ENCODE results near the gene SYTL3.
"Not testable (repeated sequence)": the region's sequence is repeated elsewhere in the genome, so short reads cannot be mapped to it uniquely, and the experiment has no call there.

Gene SYTL3

DNA sequence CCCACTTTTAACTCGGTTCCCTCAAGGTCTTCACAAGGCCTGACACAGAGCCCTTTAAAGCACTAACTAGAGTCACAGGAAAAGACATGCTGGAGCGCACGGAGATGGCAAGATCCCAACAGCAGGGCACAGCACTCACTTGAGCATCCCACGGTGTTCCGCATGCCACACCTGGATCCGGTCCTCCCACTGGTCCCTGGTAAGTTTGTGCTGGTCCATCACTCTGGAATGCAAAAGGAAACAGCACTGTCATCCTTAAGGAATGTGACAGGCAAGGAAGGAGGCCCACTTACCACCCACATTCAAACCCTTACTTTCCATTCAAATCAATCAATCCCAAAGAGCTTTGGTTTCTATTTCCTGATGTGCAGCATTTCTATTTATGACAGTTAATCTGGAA, 134.7 kb downstream of the SYTL3 start:
- TF ChIP-seq, protein P1, sequence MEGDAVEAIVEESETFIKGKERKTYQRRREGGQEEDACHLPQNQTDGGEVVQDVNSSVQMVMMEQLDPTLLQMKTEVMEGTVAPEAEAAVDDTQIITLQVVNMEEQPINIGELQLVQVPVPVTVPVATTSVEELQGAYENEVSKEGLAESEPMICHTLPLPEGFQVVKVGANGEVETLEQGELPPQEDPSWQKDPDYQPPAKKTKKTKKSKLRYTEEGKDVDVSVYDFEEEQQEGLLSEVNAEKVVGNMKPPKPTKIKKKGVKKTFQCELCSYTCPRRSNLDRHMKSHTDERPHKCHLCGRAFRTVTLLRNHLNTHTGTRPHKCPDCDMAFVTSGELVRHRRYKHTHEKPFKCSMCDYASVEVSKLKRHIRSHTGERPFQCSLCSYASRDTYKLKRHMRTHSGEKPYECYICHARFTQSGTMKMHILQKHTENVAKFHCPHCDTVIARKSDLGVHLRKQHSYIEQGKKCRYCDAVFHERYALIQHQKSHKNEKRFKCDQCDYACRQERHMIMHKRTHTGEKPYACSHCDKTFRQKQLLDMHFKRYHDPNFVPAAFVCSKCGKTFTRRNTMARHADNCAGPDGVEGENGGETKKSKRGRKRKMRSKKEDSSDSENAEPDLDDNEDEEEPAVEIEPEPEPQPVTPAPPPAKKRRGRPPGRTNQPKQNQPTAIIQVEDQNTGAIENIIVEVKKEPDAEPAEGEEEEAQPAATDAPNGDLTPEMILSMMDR (IDR thresholded peaks at IDR 0.05; ENCODE audit: borderline replicate concordance, control extremely low read depth, extremely low read depth, insufficient read depth, missing control alignments), result no peak
- no peak for DNase-seq (ENCODE audit: low spot score)
- in situ Hi-C loops (cut with MboI; ENCODE audit: low sequenced_read_pairs, unreplicated experiment), result no loop called here

GRCh38 chr6:158785036-158785435, 135.2 kb downstream of the SYTL3 start:
- no peak for DNase-seq (ENCODE audit: low spot score)
- TF ChIP-seq, protein P1 (IDR thresholded peaks at IDR 0.05; ENCODE audit: borderline replicate concordance, control extremely low read depth, extremely low read depth, insufficient read depth, missing control alignments), result no peak
- in situ Hi-C loops (cut with MboI; ENCODE audit: low sequenced_read_pairs, unreplicated experiment), result no loop called here

DNA sequence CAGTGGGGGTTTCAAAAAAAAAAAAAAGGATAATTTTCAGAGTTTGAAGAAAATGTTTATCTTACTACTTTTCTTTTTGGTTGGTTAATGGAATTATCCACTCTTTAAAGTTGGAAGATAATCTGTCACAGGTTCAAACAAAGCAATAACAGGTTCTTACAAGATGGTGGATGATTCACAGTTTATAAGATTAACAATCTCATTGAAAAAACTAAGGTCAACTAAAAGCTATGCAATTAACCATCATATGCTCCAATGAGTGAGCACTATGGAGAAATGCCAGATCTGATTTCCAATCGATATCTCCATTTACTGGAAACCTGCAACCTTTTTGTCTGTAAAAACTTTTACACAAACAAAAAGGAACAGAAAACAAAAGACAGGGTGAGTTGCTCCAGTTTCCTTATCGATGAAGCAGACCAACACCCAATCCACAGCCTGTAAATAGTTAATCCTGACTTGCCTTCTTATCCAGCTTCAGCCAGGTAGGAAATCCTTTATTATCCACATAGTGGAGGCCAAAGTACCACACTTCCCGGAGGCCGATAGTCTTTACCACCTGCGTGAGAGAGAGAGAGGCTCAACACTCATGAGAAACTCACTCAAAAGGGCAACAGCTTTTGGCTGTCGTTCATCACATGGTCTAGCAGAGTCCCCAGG, 136.9 kb downstream of the SYTL3 start:
- in situ Hi-C loops (cut with MboI; ENCODE audit: low sequenced_read_pairs, unreplicated experiment), result no loop called here
- no peak for DNase-seq (ENCODE audit: low spot score)
- TF ChIP-seq, protein P1 (IDR thresholded peaks at IDR 0.05; ENCODE audit: borderline replicate concordance, control extremely low read depth, extremely low read depth, insufficient read depth, missing control alignments), result no peak

DNA sequence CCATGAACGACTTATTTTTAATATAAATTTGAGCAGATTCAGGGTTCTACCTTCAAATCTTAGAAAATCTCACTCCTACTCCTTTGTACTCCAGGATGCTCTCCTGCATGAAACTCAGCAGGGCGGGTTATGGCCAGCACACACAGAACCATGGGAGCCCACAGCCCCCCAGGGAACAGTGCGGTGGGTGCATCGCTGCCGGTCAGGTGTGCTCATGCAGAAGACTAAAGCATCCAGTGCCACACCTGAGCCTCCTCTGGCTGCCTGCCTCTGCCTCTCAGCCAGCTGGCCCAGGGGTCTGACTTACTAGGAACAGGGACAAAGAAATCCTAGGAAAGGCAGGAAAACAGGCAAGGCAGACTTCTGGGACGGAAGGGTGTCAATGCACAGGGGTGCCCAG, 137.5 kb downstream of the SYTL3 start:
- TF ChIP-seq, protein P1 (IDR thresholded peaks at IDR 0.05; ENCODE audit: borderline replicate concordance, control extremely low read depth, extremely low read depth, insufficient read depth, missing control alignments), result no peak
- in situ Hi-C loops (cut with MboI; ENCODE audit: low sequenced_read_pairs, unreplicated experiment), result no loop called here
- no peak for DNase-seq (ENCODE audit: low spot score)

GRCh38 chr6:158789115-158789917, 139.5 kb downstream of the SYTL3 start:
- in situ Hi-C loops (cut with MboI; ENCODE audit: low sequenced_read_pairs, unreplicated experiment), result no loop called here
- TF ChIP-seq, protein P1 (IDR thresholded peaks at IDR 0.05; ENCODE audit: borderline replicate concordance, control extremely low read depth, extremely low read depth, insufficient read depth, missing control alignments), result no peak
- DNase-seq (ENCODE audit: low spot score), result no peak

- TF ChIP-seq, protein P1 (IDR thresholded peaks at IDR 0.05; ENCODE audit: borderline replicate concordance, control extremely low read depth, extremely low read depth, insufficient read depth, missing control alignments), result no peak
- in situ Hi-C loops (cut with MboI; ENCODE audit: low sequenced_read_pairs, unreplicated experiment), result no loop called here
- DNase-seq (ENCODE audit: low spot score), result no peak
Measured at GRCh38 chr6:158791274-158791855, 141.5 kb downstream of the SYTL3 start.

DNA sequence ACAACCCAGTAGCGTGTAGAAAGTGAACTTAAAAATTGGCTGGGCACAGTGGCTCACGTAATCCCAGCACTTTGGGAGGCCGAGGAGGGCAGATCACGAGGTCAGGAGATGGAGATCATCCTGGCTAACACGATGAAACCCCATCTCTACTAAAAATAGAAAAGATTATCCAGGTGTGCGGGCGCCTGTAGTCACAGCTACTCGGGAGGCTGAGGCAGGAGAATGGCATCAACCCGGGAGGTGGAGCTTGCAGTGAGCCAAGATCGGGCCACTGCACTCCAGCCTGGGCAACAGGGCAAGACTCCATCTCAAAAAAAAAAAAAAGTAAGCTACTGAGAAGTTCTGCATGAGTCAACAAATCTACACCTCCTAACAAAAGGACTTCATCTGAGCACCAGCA, 142.7 kb downstream of the SYTL3 start:
- in situ Hi-C loops (cut with MboI; ENCODE audit: low sequenced_read_pairs, unreplicated experiment); DNase-seq (ENCODE audit: low spot score): not testable (repeated sequence)

All from GM13976 (cell line).